Measurements from ENCODE around the gene KRTAP12-3.

- TF ChIP-seq CTCF (IDR thresholded peaks at IDR 0.05) (no peak), SIN3A (IDR thresholded peaks at IDR 0.05; ENCODE audit: borderline replicate concordance, low read depth, low read length) (no peak), RCOR1 (IDR thresholded peaks at IDR 0.05; ENCODE audit: low read length) (no peak), RXRA (IDR thresholded peaks at IDR 0.05; ENCODE audit: borderline replicate concordance, low read depth) (no peak), MXI1 (IDR thresholded peaks at IDR 0.05; ENCODE audit: low read depth, low read length) (no peak), EP300 (IDR thresholded peaks at IDR 0.05; ENCODE audit: borderline replicate concordance in 1 of 2, low read depth in 1 of 2, low read length in 1 of 2) (no peak), EZH2phosphoT487 (IDR thresholded peaks at IDR 0.05; ENCODE audit: borderline replicate concordance, low read depth) (no peak), YY1 (IDR thresholded peaks at IDR 0.05; ENCODE audit: low read depth) (no peak), CHD2 (IDR thresholded peaks at IDR 0.05; ENCODE audit: low read length, partially characterized antibody) (no peak), PBX3 (IDR thresholded peaks at IDR 0.05) (no peak)
- TF ChIP-seq, protein P1, sequence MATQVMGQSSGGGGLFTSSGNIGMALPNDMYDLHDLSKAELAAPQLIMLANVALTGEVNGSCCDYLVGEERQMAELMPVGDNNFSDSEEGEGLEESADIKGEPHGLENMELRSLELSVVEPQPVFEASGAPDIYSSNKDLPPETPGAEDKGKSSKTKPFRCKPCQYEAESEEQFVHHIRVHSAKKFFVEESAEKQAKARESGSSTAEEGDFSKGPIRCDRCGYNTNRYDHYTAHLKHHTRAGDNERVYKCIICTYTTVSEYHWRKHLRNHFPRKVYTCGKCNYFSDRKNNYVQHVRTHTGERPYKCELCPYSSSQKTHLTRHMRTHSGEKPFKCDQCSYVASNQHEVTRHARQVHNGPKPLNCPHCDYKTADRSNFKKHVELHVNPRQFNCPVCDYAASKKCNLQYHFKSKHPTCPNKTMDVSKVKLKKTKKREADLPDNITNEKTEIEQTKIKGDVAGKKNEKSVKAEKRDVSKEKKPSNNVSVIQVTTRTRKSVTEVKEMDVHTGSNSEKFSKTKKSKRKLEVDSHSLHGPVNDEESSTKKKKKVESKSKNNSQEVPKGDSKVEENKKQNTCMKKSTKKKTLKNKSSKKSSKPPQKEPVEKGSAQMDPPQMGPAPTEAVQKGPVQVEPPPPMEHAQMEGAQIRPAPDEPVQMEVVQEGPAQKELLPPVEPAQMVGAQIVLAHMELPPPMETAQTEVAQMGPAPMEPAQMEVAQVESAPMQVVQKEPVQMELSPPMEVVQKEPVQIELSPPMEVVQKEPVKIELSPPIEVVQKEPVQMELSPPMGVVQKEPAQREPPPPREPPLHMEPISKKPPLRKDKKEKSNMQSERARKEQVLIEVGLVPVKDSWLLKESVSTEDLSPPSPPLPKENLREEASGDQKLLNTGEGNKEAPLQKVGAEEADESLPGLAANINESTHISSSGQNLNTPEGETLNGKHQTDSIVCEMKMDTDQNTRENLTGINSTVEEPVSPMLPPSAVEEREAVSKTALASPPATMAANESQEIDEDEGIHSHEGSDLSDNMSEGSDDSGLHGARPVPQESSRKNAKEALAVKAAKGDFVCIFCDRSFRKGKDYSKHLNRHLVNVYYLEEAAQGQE (IDR thresholded peaks at IDR 0.05; ENCODE audit: low read depth, low read length), result no peak
These were observed 24.9 kb downstream of the KRTAP12-3 start for GRCh38 chr21:44682580-44683151.

Data from SK-N-SH (cell line).